Endometrium (tissue), 2 donors: Measurements from ENCODE around the gene FBLL1.
"Not testable (repeated sequence)": the region's sequence is repeated elsewhere in the genome, so short reads cannot be mapped to it uniquely, and the experiment has no call there.

Source experiments
- FAIRE-seq: peaks from 2 replicates; lab custom pipeline; 2012; peaks lifted over from hg19 to GRCh38; lab: Jason Lieb, UNC
- donor health status: control.
- donor health status: control.

FBLL1 gene

DNA sequence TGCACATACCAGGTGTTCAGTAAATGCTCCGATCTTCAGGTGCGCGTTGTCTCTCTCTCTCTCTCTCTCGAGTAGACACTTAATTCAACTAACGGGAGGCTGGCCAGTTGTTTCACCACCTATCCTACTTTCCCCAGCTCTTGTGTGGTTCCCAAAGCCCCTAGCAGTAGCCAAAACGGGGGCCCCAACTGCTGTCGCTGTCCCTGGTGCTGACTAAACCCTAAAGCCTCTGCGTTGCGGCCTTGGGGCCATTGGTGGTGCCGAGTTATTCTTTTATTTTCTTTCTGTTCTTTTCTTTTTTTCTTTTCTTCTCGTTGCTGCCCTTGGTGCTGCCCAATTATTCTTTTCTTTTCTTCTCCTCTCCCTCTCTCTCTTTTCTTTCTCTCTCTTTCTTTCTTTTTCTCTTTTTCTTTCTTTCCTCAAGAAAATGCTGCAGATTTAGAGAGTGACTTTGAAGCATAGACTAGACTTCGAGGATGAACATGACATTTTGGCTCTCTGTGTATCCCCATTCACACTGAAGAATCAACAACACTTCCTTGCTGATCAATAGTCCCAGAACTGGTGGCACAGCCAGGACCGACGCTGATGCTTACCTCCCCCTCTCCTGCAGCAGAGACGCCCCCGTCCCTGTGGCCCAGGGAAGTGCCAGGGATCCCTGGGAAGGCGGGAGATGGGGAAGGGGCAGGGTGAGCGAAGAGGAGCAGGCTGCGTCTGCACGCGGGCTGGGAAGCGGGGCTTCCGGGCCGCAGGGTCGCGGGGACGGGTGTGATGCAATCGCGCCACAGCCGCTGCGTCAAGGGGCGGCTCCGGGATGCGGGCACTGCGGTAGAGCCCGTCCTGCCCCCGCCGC, at the start of gene FBLL1:
Gene FBLL1, plus strand, starts transcription at position 785 of the 853 bp plus-strand sequence. CDS start 200 bp downstream, outside the sequence.
- no peak for FAIRE-seq

DNA sequence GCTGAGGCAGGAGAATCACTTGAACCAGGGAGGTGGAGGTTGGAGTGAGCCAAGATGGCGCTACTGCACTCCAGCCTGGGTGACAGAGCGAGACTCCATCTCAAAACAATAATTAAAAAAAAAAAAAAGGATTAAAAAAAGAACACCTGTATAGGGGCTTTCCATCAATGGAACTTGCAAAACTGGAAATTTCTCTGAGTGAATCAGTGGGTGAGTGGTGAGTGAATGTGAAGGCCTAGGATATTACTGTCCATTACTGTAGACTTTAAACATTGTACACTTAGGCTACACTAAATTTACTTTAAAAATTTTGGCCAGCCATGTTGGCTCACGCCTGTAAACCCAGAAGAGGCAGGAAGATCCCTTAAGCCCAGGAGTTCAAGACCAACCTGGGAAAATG, 48.5 kb upstream of the FBLL1 start:
- FAIRE-seq = no peak

DNA sequence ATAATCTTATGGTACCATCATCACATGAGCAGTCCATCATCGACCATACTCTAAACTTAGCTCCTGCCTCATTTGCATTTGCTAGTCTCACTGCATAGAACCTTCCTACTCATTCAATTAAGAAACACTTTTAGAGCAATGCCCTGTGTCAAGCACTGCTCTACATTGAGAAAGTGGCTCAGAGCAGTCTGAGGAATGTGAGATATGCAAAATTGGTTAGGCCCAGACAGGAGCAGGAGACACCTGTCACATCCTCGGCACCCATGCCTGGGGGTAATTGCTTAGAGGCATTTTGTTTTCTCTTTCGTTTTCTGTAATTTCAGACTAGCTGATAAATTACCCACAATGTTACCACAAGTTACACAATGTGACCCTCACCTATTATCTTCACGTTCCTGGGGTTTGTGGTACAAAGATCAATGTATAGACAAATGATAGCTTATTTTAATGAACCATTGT, 47.7 kb upstream of the FBLL1 start:
- FAIRE-seq = no peak

DNA sequence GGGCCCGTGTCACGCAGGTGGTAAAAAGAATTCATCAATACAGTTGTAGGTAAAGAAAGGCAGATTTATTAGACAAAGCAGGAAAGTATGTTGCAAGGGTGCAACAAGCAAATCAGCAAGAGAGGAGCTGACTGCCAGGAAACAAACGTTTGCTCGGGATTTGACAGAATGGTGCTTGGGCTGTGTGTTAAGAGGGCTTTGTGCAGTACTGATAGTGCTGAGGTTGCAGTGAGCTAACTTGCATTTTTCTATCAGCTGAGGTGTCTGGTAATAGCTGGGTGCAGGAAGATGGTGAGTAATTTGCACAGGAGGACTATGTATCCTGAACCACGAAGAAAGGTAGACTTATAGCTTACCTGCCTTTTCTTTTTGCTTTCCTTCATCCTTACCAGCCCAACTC, 46.7 kb upstream of the FBLL1 start:
- FAIRE-seq = no peak

DNA sequence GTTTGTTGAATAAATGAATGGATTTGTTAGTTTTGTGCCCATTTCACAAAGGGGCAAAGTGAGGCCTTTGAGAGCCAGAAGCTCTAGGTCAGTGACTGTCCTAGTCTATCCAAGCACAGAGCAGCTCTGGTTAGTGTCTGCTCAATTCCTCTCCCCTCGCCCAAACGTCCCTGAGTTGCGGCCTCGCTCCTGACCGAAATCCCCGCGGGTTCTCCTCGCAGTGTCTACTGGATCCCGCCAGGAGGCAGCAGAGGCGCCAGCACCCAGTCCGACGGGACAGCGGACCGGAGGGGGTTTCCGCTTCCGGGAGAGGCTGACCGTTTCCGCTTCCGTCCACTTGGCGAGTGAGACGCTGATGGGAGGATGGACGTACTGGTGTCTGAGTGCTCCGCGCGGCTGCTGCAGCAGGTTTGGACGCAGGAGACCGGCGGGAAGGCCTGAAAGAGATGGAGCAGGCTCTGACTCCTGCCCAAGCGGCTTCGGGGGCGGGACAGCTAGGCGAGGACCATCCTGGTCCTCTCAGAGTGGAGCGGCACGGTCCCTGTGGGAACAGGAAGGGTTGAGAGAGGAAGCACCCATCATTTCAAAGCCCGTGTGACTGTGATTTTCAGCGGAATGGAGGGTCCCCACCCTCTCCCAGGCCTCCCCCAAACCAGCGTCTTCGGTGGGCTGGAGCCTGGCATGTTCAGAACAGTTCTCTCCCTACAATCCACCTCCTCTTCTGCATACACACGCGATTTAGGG, 42.8 kb upstream of the FBLL1 start, which contains the start of gene RARS1:
Gene RARS1, plus strand, starts transcription at position 336 of the 744 bp plus-strand sequence. Its CDS starts 28 bp downstream, at position 364.
- peak; percentile 29 for FAIRE-seq

DNA sequence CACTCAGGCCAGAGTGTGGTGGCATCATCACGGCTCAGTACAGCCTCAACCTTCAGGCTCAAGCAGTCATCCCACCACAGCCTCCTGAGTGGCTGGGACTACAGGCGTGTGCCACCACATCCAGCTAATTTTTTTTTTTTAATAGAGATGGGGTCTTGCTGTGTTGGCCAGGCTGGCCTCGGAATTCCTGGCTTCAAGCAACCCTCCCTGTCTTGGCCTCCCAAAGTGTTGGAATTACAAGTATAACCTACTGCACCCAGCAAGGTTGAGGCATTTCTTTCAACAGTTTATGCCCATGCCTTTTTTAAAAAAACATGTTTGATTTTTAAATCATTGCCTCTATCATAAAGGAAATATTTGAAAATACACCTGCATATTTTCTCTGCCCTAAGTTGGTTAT, 40.0 kb upstream of the FBLL1 start:
- no peak for FAIRE-seq

DNA sequence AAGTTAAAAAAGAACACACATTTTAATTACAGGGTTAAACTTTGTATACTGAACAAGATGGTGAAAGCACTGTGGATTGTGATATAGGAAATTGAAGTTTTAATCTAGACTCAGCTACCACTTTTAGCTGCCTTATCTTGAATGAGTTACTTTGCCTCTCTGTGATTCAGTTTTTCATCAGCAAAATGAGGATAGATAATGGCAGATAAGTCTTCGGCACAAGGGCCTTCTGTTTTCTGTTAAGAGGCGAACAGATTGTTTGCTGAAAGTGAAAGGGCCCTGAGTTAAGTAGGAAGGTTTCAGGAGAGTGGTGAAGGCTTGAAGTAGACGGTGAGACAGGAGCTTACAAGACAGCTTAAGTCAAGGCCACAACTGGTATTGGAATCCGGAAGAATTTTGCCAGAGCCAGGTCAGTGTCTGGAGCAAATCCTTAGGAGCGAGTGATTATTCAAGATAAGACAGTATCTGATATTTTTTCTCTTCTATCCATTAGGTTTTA, 35.0 kb upstream of the FBLL1 start:
- no peak for FAIRE-seq

DNA sequence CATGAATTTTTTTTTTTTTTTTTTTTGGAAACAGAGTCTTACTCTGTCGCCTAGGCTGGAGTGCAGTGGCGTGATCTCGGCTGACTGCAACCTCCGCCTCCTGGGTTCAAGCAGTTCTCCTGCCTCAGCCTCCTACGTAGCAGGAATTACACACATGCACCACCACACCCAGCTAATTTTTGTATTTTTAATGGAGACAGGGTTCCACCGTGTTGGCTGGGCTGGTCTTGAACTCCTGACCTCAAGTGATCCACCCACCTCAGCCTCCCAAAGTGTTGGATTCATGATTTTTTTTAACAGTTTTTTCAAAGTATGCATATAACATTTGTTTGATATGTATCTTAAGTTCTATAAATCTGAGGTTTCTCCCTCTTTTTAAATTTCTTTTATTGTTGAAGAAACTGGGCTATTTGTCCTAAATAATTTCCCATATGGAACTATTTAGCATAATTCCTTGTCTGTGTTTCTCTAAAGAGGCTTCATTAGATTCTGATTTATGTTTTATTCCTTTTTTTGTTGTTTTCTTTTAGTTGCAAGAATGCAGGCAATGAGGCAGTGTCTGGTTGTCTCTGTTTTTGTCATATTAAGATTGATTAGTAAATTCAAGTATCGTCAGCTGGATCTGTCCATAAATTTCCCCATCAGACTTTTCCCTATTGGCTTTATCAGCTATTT, 26.4 kb upstream of the FBLL1 start:
- FAIRE-seq = no peak

DNA sequence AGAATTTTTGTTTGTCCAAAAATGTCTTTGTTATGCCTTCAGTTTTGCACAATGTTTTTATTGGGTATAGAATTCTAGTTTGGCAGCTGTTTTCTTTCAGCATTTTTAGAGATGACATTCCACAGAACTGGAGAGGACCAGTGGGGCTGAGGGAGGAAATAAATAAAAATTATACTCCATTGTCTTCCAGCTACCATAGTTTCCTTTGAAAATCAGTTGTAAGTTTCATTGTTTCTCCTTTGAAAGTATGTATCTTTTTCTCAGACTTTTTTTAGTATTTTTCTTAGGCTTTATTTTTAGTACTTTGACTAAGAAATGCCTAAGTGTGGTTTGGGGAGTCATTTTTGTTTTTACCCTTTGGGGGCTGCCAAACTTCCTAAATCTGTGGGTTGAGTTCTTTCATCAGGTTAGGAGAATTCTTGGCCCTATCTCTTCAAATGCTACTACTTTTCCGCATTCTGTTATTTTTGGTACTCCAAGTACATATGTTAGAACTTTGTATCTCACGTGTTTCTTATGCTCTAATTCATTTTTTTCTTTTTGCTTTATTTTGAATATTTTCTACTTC, 15.2 kb upstream of the FBLL1 start:
- no peak for FAIRE-seq

DNA sequence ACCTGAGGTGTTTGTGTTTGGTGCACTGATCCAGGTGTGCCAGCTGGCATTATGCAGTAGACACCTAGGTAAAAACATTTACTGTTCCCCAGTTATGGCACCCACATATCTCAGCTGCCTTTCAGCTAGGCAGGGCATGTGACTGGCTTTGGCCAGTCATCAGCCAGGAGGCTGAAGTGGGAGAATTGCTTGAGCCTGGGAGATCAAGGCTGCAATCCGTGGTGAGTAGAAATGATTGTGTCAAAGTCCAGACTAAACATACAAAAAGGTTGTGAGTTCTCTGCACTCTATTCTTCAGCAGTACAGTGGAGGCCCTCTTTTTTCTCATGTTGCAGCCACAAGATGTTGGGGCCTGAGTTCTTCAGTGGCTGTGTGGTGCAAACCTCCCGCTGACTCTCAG, 3.2 kb upstream of the FBLL1 start:
- no peak for FAIRE-seq

DNA sequence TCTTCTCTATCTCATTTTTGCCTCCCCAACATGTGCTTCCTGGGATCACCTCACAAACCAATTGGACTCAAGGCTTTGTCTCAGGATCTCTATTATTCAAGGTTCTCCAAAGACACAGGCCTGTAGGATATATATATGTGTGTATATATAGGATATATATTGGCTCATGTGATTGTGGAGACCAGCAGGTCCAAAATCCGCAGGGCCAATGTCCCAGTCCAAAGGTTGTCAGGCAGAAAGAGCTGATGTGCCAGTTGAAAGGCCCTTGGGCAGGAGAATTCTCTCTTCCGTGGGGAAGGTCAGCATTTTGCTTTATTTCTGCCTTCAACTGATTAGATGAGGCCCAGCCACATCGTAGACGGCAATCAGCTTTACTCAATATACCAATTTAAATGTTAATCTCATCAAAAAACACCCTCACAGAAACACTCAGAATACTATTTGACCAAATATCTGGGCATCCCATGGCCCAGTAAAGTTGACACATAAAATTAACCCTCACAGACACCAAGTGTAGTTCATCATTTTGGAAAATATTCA, 1.3 kb upstream of the FBLL1 start:
- FAIRE-seq = no peak

DNA sequence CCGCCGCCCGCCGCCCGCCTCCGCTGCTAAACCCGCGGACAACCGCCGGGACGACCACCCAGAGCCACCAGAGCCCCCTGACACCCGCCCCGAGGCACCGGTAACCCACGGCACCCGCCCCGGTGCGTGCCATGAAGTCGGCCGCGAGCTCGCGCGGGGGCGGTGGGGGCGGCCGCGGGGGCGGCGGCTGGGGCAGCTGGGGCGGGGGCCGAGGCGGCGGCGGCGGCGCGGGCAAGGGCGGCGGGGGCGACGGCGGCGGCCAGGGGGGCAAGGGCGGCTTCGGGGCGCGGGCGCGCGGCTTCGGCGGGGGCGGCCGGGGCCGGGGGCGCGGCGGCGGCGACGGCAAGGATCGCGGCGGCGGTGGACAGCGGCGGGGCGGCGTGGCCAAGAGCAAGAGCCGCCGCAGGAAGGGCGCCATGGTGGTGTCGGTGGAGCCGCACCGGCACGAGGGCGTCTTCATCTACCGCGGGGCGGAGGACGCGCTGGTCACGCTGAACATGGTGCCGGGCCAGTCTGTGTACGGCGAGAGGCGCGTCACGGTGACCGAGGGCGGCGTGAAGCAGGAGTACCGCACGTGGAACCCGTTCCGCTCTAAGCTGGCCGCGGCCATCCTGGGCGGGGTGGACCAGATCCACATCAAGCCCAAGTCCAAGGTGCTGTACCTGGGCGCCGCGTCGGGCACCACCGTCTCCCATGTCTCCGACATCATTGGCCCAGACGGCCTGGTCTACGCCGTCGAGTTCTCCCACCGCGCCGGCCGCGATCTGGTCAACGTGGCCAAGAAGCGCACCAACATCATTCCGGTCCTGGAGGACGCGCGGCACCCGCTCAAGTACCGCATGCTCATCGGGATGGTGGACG, 499 bp downstream of the FBLL1 start:
- no peak for FAIRE-seq

DNA sequence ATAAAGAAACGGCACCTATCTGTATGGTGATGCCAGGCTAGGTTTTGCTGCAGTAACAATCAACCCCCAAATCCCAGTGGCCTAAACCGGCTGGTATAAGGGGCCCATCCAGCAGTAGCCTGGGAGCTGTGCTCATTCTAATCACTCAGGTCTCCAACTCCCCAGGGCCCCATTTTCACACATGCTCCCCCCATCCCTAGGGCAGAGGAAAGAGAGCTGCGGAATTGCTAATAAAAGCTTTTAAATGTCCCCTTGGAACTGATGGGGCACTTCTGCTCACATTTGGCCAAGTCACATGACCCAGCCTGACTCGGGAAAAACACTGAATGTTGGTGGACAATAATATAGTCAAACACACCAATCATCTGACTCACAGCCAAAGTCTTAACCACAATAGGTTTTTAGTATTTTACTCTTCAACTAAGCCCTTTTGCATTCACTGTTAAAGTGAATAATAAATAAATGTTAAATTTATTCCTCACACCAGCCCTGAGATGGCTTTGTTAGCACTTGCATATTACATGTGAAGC, 1.6 kb downstream of the FBLL1 start:
- no peak for FAIRE-seq

DNA sequence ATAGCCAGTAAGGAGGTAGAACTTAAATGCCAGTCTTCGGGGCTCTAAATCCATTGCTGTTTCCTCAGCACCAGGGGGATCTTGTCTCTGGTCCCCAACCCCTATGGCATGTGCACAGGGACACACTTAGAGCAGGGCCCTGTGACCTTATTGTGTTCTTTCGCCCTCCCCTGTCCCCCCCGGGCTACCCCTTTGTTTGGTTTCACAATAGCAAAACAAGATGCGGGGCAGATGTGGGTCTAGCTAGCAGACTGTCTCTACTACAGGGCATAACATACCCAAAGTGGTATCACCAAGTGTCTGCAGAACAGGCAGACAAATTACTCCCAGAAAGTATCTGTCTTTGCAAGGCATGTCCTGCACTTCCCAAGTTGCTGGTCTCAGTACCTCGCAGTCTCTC, 2.1 kb downstream of the FBLL1 start:
- no peak for FAIRE-seq

DNA sequence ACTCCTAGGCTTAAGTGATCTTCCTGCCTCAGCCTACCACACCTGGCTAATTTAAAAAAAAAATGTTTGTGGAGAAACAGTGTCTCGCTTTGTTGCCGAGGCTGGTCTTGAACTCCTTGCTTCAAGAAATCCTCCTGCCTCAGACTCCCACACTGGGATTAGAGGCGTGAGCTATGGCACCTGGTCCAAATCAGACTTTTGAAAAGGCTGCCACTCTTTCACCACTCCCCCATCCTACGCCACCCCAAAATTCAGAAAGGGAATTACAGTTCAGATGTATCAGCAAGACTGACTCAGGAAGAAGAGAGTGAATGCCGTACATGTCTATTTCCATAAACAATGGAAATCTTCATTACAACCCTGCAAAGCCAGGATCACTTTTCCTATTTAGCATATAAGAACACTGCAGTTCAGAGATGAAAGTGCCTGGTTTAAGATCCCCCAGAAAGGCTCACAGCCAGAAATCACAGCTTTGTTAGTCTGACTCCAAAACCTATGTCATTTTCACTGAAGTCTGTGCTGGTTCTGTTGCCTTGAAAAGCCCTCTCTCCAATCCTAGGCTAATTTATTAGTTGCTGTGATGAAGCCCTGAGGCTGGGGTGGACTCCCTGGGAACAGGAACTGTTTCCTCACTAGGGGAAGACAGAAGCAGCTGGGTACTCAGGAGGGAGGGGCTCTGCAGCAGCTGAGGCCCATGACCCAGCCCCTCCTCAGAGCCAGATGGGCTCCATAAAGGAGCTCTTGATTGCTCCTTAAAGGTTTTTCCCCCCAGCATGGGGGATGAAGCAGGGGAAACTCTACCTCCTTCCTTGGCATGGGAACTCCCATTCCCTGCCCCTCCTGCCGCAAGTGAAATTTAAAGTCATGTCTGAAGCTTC, 3.1 kb downstream of the FBLL1 start:
- FAIRE-seq = no peak

DNA sequence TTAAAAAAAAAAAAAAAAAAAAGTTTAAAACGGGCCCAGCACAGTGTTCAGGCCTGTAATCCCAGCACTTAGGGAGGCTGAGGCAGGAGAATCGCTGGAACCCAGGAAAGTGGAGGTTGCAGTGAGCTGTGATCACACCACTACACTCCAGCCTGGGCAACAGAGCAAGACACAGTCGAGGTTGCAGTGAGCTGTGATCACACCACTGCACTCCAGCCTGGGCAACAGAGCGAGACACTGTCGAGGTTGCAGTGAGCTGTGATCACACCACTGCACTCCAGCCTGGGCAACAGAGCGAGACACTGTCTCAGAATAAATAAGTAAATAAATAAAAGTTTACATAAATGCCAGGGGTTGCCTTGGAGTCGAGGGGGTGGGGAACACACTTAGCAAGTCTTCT, 5.2 kb downstream of the FBLL1 start:
- FAIRE-seq = not testable (repeated sequence)

DNA sequence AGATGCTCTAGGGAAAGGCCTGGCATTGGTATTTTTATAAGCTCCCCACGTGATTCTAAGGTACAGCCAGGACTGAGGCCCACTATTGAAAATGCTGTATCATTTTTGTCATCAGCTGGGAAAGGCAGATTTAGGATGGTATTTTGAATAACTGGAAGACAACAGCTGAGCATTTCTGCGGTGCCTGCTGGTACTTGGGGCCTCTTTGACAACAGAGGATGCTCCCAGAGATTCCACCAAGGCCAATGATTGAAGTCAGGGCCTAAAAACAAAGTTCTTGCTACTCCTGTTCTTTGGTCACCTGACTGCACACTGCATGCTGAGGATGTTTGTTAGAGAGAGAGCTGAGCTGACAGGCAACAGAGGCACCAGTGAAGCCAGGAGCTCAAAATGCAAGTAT, 8.1 kb downstream of the FBLL1 start:
- no peak for FAIRE-seq

DNA sequence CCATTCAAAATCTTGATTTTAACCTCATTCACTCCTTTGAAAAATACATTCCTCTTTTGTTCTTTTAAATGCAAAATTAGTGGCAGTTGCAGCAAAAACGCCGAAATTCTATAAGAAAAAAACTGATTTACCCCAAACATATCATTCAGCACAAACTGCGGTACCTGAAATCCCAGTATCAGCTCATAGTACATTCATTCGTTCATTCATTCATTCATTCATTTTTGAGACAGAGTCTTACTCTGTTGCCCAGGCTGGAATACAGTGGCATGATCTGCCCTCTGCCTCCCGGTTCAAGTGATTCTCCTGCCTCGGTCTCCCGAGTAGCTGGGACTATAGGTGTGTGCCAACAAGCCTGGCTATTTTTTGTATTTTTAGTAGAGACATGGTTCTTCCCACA, 20.4 kb downstream of the FBLL1 start:
- no peak for FAIRE-seq

DNA sequence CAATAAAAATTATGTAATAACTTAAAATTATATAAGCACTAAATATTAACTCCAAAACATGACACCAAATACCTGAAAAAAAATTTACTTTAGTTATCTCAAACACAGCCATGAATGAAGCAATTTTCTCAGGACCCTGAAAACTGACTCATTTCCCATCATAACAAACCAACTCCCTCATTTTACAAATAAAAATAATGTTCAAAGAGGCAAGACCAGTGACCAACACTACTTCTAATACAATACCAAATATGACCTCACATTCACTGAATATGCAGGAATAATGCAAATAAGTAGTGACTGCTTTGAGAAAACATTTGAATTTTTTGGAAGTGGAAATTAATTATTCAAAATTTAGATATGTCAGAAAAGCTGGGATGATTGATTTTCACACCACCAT, 21.6 kb downstream of the FBLL1 start:
- no peak for FAIRE-seq

DNA sequence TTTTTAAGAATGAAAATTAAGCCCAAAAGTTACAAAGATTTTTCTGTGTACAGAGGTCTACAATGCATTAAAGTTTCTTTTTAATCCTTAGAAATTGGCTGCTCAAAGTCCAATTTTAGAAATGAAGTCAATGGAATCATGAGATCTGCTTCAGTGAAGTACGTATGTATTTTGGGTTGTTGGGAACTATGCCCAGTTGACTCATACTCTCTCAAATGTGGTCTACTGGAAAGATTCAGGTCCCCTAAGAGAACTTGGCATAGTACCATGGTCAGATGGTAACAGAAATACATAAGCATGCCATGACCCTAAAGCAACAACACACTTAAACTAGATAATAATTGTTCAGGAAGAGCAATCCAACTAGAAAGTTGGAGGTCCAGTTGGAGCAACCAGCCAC, 23.0 kb downstream of the FBLL1 start:
- no peak for FAIRE-seq
